HepG2 (cell line): Measurements from ENCODE around the gene FMNL1. TPM values are rescaled to one million over a fixed set of nuclear protein-coding genes. Genes with fewer than 3 reads are reported as not detected.

Experiments
- SKI ChIP-seq: fragments of 450-650 bp; IDR thresholded peaks from one replicate; pipeline ENCODE4 v1.6.1; 2018; ENCODE audit warnings: mild to moderate bottlenecking; ENCODE audit not compliant: partially characterized antibody
- ZSCAN30 ChIP-seq: sonication (generic); formaldehyde crosslinking; IDR thresholded peaks from 2 replicates; pipeline ENCODE4 v1.5.0; 2020; ENCODE audit warnings: mild to moderate bottlenecking, missing genetic modification reagents
- polyA plus RNA-seq, 8 experiments: library from polyadenylated mRNA; depleted of rRNA in 3 of 8; stranded (reverse) in 7 of 8; unstranded in 1 of 8; fragments of >200 nt; fragmentation: Illumina TruSeq in 4 of 8; extraction: Trizol in 4 of 8; gene quantifications; 2 replicates each; pipeline versions ENCODE4 v1.2.1 to v1.2.3, GENCODE V29; 2011 to 2016; ENCODE audit warnings: low read depth in 4 of 8, missing spikeins in 1 of 8, mixed read lengths in 1 of 8; ENCODE audit not compliant: insufficient read depth in 1 of 8
- total RNA-seq, 5 experiments: library from RNA; depleted of rRNA; stranded (reverse); fragments of >200 nt; fragmentation: Illumina TruSeq; extraction: Trizol; gene quantifications; 2 replicates each; pipeline ENCODE4 v1.2.3, GENCODE V29; 2016; ENCODE audit warnings: low read depth in 1 of 5
- TF ChIP-seq, protein P1 (sequence below): sonication (generic); formaldehyde crosslinking; conservative IDR thresholded peaks from 2 replicates; pipeline ENCODE4 v1.8.0; 2022; ENCODE audit warnings: mild to moderate bottlenecking, moderate library complexity, missing genetic modification reagents
- TF ChIP-seq, protein P2 (sequence below): sonication (generic); formaldehyde crosslinking; IDR thresholded peaks from 2 replicates; pipeline ENCODE4 v1.4.0; 2020; ENCODE audit warnings: missing genetic modification reagents
- TF ChIP-seq, protein P3 (sequence below): sonication (generic); formaldehyde crosslinking; IDR thresholded peaks from 2 replicates; pipeline ENCODE4 v1.5.0; 2020; ENCODE audit warnings: missing genetic modification reagents

Gene FMNL1
- total and polyA plus RNA-seq, 2 of the 13 experiments (the other 11 are each of a cell fraction or from before 2014, with no cell fraction given), result 0.53 to 0.70 TPM

DNA sequence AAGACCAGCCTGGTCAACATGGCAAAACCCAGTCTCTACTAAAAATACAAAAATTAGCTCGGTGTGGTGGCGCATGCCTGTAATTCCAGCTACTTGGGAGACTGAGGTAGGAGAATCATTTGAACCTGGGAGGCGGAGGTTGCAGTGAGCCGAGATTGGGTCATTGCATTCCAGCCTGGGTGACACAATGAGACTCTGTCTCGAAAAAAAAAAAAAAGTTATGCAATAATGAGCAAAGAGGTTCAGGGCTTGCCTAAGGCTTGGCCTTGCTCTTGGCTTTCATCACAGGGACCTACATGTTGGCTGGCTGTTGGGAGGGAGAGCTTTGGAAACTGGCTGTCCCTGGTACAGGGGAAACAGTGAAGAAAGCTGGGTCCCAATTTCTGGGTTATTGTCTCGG is 19.8 kb upstream of the FMNL1 start (continued):
- TF ChIP-seq, protein P1, sequence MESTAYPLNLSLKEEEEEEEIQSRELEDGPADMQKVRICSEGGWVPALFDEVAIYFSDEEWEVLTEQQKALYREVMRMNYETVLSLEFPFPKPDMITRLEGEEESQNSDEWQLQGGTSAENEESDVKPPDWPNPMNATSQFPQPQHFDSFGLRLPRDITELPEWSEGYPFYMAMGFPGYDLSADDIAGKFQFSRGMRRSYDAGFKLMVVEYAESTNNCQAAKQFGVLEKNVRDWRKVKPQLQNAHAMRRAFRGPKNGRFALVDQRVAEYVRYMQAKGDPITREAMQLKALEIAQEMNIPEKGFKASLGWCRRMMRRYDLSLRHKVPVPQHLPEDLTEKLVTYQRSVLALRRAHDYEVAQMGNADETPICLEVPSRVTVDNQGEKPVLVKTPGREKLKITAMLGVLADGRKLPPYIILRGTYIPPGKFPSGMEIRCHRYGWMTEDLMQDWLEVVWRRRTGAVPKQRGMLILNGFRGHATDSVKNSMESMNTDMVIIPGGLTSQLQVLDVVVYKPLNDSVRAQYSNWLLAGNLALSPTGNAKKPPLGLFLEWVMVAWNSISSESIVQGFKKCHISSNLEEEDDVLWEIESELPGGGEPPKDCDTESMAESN (CRISPR knock-in tag), result peak; percentile 68; the same call in 1 of the 2 replicates
- TF ChIP-seq, protein P2, sequence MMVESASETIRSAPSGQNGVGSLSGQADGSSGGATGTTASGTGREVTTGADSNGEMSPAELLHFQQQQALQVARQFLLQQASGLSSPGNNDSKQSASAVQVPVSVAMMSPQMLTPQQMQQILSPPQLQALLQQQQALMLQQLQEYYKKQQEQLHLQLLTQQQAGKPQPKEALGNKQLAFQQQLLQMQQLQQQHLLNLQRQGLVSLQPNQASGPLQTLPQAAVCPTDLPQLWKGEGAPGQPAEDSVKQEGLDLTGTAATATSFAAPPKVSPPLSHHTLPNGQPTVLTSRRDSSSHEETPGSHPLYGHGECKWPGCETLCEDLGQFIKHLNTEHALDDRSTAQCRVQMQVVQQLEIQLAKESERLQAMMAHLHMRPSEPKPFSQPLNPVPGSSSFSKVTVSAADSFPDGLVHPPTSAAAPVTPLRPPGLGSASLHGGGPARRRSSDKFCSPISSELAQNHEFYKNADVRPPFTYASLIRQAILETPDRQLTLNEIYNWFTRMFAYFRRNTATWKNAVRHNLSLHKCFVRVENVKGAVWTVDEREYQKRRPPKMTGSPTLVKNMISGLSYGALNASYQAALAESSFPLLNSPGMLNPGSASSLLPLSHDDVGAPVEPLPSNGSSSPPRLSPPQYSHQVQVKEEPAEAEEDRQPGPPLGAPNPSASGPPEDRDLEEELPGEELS (CRISPR knock-in tag), result peak; percentile 73
- TF ChIP-seq, protein P3, sequence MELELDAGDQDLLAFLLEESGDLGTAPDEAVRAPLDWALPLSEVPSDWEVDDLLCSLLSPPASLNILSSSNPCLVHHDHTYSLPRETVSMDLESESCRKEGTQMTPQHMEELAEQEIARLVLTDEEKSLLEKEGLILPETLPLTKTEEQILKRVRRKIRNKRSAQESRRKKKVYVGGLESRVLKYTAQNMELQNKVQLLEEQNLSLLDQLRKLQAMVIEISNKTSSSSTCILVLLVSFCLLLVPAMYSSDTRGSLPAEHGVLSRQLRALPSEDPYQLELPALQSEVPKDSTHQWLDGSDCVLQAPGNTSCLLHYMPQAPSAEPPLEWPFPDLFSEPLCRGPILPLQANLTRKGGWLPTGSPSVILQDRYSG (CRISPR knock-in tag), result 0 out of 2 replicates have a peak, but pooled peaks have one; percentile 47
- TF ChIP-seq SKI (peak; percentile 99), ZSCAN30 (CRISPR knock-in tag) (0 out of 2 replicates have a peak, but pooled peaks have one; percentile 82)
